Osteocyte (in vitro differentiated cells): ENCODE data around the gene CPSF4L. TPM values are rescaled to one million over a fixed set of nuclear protein-coding genes. Genes with fewer than 3 reads are reported as not detected.
A peak's percentile ranks its signal among the peaks of the same experiment; 100 is the strongest.

Experiments
- DNase-seq: peaks from one replicate; pipeline ENCODE4 v3.0.0; 2021; ENCODE audit warnings: mixed read lengths; ENCODE audit not compliant: unreplicated experiment; ENCODE audit errors: extremely low spot score
- H3K27ac Mint-ChIP-seq: one replicate; pipeline ENCODE4 v1.8.0; 2021; ENCODE audit warnings: mild to moderate bottlenecking, mixed read lengths; ENCODE audit not compliant: unreplicated experiment
- H3K27me3 Mint-ChIP-seq: one replicate; pipeline ENCODE4 v1.8.0; 2021; ENCODE audit warnings: mixed read lengths; ENCODE audit not compliant: unreplicated experiment
- H3K36me3 Mint-ChIP-seq: one replicate; pipeline ENCODE4 v1.8.0; 2021; ENCODE audit warnings: mixed read lengths; ENCODE audit not compliant: unreplicated experiment
- H3K4me1 Mint-ChIP-seq: one replicate; pipeline ENCODE4 v1.8.0; 2021; ENCODE audit warnings: mixed read lengths; ENCODE audit not compliant: unreplicated experiment
- H3K4me3 Mint-ChIP-seq: one replicate; pipeline ENCODE4 v1.8.0; 2021; ENCODE audit warnings: mild to moderate bottlenecking, moderate library complexity, mixed read lengths; ENCODE audit not compliant: unreplicated experiment
- H3K9me3 Mint-ChIP-seq: one replicate; pipeline ENCODE4 v1.8.0; 2021; ENCODE audit warnings: mixed read lengths; ENCODE audit not compliant: unreplicated experiment
- total RNA-seq: library from RNA; stranded (reverse); gene quantifications from 2 replicates; pipeline ENCODE4 v1.2.1, GENCODE V29; 2021
- TF ChIP-seq, protein P1 (sequence below): fragments of 200-600 bp; sonication (generic); IDR thresholded peaks from 2 replicates; pipeline ENCODE4 v1.5.0; 2021; ENCODE audit warnings: antibody characterized with exemption, mild to moderate bottlenecking, moderate library complexity

The CPSF4L gene
- total RNA-seq, 1 donor from 2014 or later = not detected

GRCh38 chr17:73208139-73208827, 53.4 kb downstream of the CPSF4L start:
- H3K4me1 Mint-ChIP-seq = no peaks in the 10 kb centered on the region
- no peaks in the 10 kb centered on the region for H3K27me3 Mint-ChIP-seq
- H3K36me3 Mint-ChIP-seq = peaks cover 40% of the 10 kb centered on the region
- DNase-seq = no peak
- no peak overlapping the region for H3K4me3 Mint-ChIP-seq
- TF ChIP-seq, protein P1, sequence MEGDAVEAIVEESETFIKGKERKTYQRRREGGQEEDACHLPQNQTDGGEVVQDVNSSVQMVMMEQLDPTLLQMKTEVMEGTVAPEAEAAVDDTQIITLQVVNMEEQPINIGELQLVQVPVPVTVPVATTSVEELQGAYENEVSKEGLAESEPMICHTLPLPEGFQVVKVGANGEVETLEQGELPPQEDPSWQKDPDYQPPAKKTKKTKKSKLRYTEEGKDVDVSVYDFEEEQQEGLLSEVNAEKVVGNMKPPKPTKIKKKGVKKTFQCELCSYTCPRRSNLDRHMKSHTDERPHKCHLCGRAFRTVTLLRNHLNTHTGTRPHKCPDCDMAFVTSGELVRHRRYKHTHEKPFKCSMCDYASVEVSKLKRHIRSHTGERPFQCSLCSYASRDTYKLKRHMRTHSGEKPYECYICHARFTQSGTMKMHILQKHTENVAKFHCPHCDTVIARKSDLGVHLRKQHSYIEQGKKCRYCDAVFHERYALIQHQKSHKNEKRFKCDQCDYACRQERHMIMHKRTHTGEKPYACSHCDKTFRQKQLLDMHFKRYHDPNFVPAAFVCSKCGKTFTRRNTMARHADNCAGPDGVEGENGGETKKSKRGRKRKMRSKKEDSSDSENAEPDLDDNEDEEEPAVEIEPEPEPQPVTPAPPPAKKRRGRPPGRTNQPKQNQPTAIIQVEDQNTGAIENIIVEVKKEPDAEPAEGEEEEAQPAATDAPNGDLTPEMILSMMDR = no peak
- H3K9me3 Mint-ChIP-seq = no peaks in the 10 kb centered on the region
- peak overlapping the region; percentile 24 for H3K27ac Mint-ChIP-seq

DNA sequence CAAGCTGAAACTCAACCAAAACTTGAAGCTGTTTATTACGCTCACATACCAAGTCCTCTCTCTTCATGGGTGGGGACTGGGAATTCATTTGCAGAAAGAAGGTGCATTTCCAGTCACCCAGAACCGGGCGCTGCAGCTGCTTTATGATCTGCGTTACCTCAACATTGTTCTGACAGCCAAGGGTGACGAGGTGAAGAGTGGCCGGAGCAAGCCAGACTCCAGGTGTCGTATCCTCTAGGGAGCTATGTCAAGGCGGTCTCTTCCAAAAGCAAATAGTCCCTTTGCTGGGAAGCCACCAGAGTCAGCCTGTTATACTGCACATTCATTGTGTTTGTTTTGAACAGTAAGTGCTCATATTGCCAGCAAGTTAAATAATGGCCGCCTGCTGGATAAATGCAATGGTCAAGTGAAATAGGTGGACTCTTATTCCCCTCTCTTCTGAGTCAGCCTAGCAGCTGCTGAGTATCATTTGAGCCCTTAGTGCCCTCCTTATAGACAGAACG, 56.2 kb downstream of the CPSF4L start:
- Mint-ChIP-seq H3K4me3 (no peak overlapping the region), H3K27me3 (no peaks in the 10 kb centered on the region), H3K9me3 (no peaks in the 10 kb centered on the region), H3K27ac (no peak overlapping the region), H3K36me3 (peaks cover 57% of the 10 kb centered on the region), H3K4me1 (no peaks in the 10 kb centered on the region)
- DNase-seq = no peak
- TF ChIP-seq, protein P1 = no peak

GRCh38 chr17:73203788-73204479, 57.7 kb downstream of the CPSF4L start:
- peaks cover 64% of the 10 kb centered on the region for H3K36me3 Mint-ChIP-seq

DNA sequence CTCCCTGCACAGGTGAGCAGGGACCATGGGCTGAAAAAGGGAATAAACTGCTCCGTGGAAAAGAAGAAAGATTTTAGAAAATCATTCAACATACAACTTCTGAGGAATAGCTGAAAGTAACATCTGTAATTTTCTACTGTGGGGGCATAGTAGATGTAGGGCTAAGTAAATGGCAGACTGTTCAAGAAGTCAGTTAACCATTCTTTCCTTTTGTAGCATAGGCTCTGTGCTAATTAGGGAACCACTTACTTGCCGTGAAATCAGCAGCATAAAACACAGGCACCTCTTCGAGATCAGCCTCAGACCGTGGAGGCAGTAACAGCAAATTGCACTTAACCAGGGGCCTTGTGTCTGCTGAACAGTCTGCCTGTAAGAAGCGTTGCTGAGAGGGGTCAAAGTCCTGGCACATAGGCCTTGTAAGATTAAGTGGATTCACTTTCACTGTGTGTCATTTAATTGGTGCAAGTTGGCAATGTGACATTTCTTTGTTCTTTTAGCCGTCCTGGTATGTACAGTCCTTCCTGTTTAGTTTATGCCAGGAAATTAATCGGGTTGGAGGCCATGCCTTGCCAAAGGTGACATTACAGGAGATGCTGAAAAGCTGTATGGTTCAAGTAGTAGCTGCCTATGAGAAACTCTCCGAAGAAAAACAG, 58.4 kb downstream of the CPSF4L start:
- no peaks in the 10 kb centered on the region for H3K27me3 Mint-ChIP-seq
- no peak for DNase-seq
- no peak overlapping the region for H3K27ac Mint-ChIP-seq
- H3K4me3 Mint-ChIP-seq = no peak overlapping the region
- H3K9me3 Mint-ChIP-seq = no peaks in the 10 kb centered on the region
- peaks cover 63% of the 10 kb centered on the region for H3K36me3 Mint-ChIP-seq
- H3K4me1 Mint-ChIP-seq = no peaks in the 10 kb centered on the region
- TF ChIP-seq, protein P1 = no peak

More at GRCh38 chr17:73203788-73204479, 57.7 kb downstream of the CPSF4L start:
- Mint-ChIP-seq H3K27me3 (no peaks in the 10 kb centered on the region), H3K4me3 (no peak overlapping the region), H3K4me1 (no peaks in the 10 kb centered on the region), H3K27ac (no peak overlapping the region), H3K9me3 (no peaks in the 10 kb centered on the region)
- DNase-seq = no peak
- TF ChIP-seq, protein P1 = no peak
